HG02884 (cell line): ENCODE measurements around the gene UAP1.
A peak's percentile ranks its signal among the peaks of the same experiment; 100 is the strongest.

Experiments
- ATAC-seq: cut with Tn5 transposase; IDR thresholded peaks from one replicate; pipeline ENCODE4 v1.9.1; 2021; ENCODE audit warnings: mild to moderate bottlenecking, moderate library complexity; ENCODE audit not compliant: unreplicated experiment

The UAP1 gene

GRCh38 chr1:162612606-162613400 lies 51.3 kb downstream of the UAP1 start:
- no peak for ATAC-seq

GRCh38 chr1:162616848-162617247 lies 55.3 kb downstream of the UAP1 start:
- ATAC-seq = no peak

- no peak for ATAC-seq
Measured at GRCh38 chr1:162617513-162617912, 56.0 kb downstream of the UAP1 start.

- no peak for ATAC-seq
Measured at GRCh38 chr1:162619076-162619475, 57.6 kb downstream of the UAP1 start.

GRCh38 chr1:162621256-162621655 lies 59.7 kb downstream of the UAP1 start:
- ATAC-seq = no peak

- ATAC-seq = no peak
Measured at GRCh38 chr1:162625679-162626078, 64.2 kb downstream of the UAP1 start.

GRCh38 chr1:162626094-162626493 lies 64.6 kb downstream of the UAP1 start:
- ATAC-seq = no peak

- no peak for ATAC-seq
Measured at GRCh38 chr1:162626761-162627160, 65.2 kb downstream of the UAP1 start.

GRCh38 chr1:162627662-162628296 lies 66.3 kb downstream of the UAP1 start:
- ATAC-seq = no peak

GRCh38 chr1:162629077-162629627 lies 67.6 kb downstream of the UAP1 start:
- ATAC-seq = no peak

- ATAC-seq = no peak
Measured at GRCh38 chr1:162629651-162630050, 68.1 kb downstream of the UAP1 start.

- ATAC-seq = no peak
Measured at GRCh38 chr1:162631546-162632191, 70.1 kb downstream of the UAP1 start.

GRCh38 chr1:162632217-162632666 lies 70.7 kb downstream of the UAP1 start, which contains the start of gene DDR2:
DDR2 (plus strand) TSS chr1:162632464; CDS start chr1:162719064, 86,600 bp downstream.
- no peak for ATAC-seq

- no peak for ATAC-seq
Measured at GRCh38 chr1:162632698-162633080, 71.2 kb downstream of the UAP1 start.

- peak; percentile 45 for ATAC-seq
Measured at GRCh38 chr1:162633081-162633762, 71.7 kb downstream of the UAP1 start.

GRCh38 chr1:162635418-162635817 lies 73.9 kb downstream of the UAP1 start:
- no peak for ATAC-seq

GRCh38 chr1:162639718-162640117 lies 78.2 kb downstream of the UAP1 start:
- peak; percentile 81 for ATAC-seq

GRCh38 chr1:162641114-162641513 lies 79.6 kb downstream of the UAP1 start:
- ATAC-seq = no peak

- no peak for ATAC-seq
Measured at GRCh38 chr1:162644986-162645314, 83.4 kb downstream of the UAP1 start.

- ATAC-seq = no peak
Measured at GRCh38 chr1:162645666-162646065, 84.1 kb downstream of the UAP1 start.

GRCh38 chr1:162649583-162649982 lies 88.1 kb downstream of the UAP1 start:
- ATAC-seq = no peak
